ENCODE measurements around the gene SH3BP4. TPM values are rescaled to one million over a fixed set of nuclear protein-coding genes. Genes with fewer than 3 reads are reported as not detected.

SH3BP4 gene
- total and polyA plus RNA-seq, 2 donors (not counting 1 experiment from before 2014, with no cell fraction given): 1.00 to 1.3 TPM

- ChIA-PET POLR2A (no interaction called here), CTCF (no interaction called here)
- ATAC-seq (ENCODE audit: low read depth): no peak
- Histone ChIP-seq H3K27ac (ENCODE audit: low read length in 2 of 2) (no peak overlapping the region), H3K36me3 (replicated peaks in 1 of 2; ENCODE audit: control extremely low read depth in 1 of 2, control insufficient read depth in 1 of 2, extremely low read depth in 1 of 2, insufficient read depth in 2 of 2, low read length in 1 of 2) (no peaks in the 10 kb centered on the region), H3K4me1 (ENCODE audit: control insufficient read depth in 2 of 2, insufficient read depth in 2 of 2, low read length in 2 of 2) (no peaks in the 10 kb centered on the region), H3K79me2 (ENCODE audit: control insufficient read depth, insufficient read depth, low read length) (no peaks in the 10 kb centered on the region), H2AFZ (ENCODE audit: insufficient read depth, low read depth, low read length, poor library complexity, severe bottlenecking) (no peak overlapping the region), H3K4me2 (replicated peaks; ENCODE audit: low read depth, low read length, poor library complexity, severe bottlenecking) (no peak overlapping the region), H3K9me3 (ENCODE audit: control extremely low read depth in 1 of 3, control insufficient read depth in 2 of 3, insufficient read depth in 1 of 3, low read length in 2 of 3) (no peaks in the 10 kb centered on the region), H4K20me1 (ENCODE audit: control insufficient read depth, insufficient read depth, low read length, poor library complexity, severe bottlenecking) (no peaks in the 10 kb centered on the region), H3K9ac (ENCODE audit: low read length) (no peak overlapping the region), H3K27me3 (replicated peaks in 1 of 4; ENCODE audit: control extremely low read depth in 1 of 4, control insufficient read depth in 3 of 4, insufficient read depth in 4 of 4, low read length in 3 of 4) (no peaks in the 10 kb centered on the region), H3K4me3 (ENCODE audit: control extremely low read depth in 1 of 5, extremely low read depth in 1 of 5, insufficient read depth in 1 of 5, low read depth in 2 of 5, low read length in 4 of 5) (no peak overlapping the region)
- 94% methylated on average over 12 of the region's 16 CpGs for WGBS (ENCODE audit: insufficient coverage)
- intact Hi-C loops (cut with micrococcal nuclease): no loop called here
- Mint-ChIP-seq H3K27me3 (peaks cover 8% of the 10 kb centered on the region), H3K27ac (no peak overlapping the region), H3K4me1 (no peaks in the 10 kb centered on the region), H3K9me3 (ENCODE audit: insufficient read depth) (no peaks in the 10 kb centered on the region), H3K4me3 (no peak overlapping the region)
- no peak for DNase-seq
- TF ChIP-seq CTCF (IDR thresholded peaks at IDR 0.05) (no peak), EZH2 (IDR thresholded peaks at IDR 0.05; ENCODE audit: borderline replicate concordance, insufficient read depth, low read depth, low read length, poor library complexity, severe bottlenecking) (no peak)
Observed at GRCh38 chr2:235031686-235032373, 80.0 kb downstream of the SH3BP4 start.

GRCh38 chr2:235032466-235032865 lies 80.6 kb downstream of the SH3BP4 start:
- POLR2A ChIA-PET: no interaction called here
- H3K4me1 ChIP-seq (ENCODE audit: control insufficient read depth in 2 of 2, insufficient read depth in 2 of 2, low read length in 2 of 2): no peaks in the 10 kb centered on the region
- no peak overlapping the region for H3K4me2 ChIP-seq (replicated peaks; ENCODE audit: low read depth, low read length, poor library complexity, severe bottlenecking)
- H3K36me3 ChIP-seq (replicated peaks in 1 of 2; ENCODE audit: control extremely low read depth in 1 of 2, control insufficient read depth in 1 of 2, extremely low read depth in 1 of 2, insufficient read depth in 2 of 2, low read length in 1 of 2): no peaks in the 10 kb centered on the region
- H3K27ac ChIP-seq (ENCODE audit: low read length in 2 of 2): no peak overlapping the region
- DNase-seq (no peak), ATAC-seq (ENCODE audit: low read depth) (no peak)
- 96% methylated on average over 13 of the region's 16 CpGs for WGBS (ENCODE audit: insufficient coverage)
- no peak overlapping the region for H3K4me3 Mint-ChIP-seq
- peaks cover 6% of the 10 kb centered on the region for H3K27me3 Mint-ChIP-seq
- no peaks in the 10 kb centered on the region for H4K20me1 ChIP-seq (ENCODE audit: control insufficient read depth, insufficient read depth, low read length, poor library complexity, severe bottlenecking)
- no peak overlapping the region for H3K27ac Mint-ChIP-seq
- no peak overlapping the region for H3K4me3 ChIP-seq (ENCODE audit: control extremely low read depth in 1 of 5, extremely low read depth in 1 of 5, insufficient read depth in 1 of 5, low read depth in 2 of 5, low read length in 4 of 5)
- H3K9ac ChIP-seq (ENCODE audit: low read length): no peak overlapping the region
- CTCF ChIA-PET: no interaction called here
- H3K4me1 Mint-ChIP-seq: no peaks in the 10 kb centered on the region
- intact Hi-C loops (cut with micrococcal nuclease): no loop called here
- no peaks in the 10 kb centered on the region for H3K27me3 ChIP-seq (replicated peaks in 1 of 4; ENCODE audit: control extremely low read depth in 1 of 4, control insufficient read depth in 3 of 4, insufficient read depth in 4 of 4, low read length in 3 of 4)
- no peak overlapping the region for H2AFZ ChIP-seq (ENCODE audit: insufficient read depth, low read depth, low read length, poor library complexity, severe bottlenecking)
- H3K9me3 Mint-ChIP-seq (ENCODE audit: insufficient read depth): no peaks in the 10 kb centered on the region
- TF ChIP-seq EZH2 (IDR thresholded peaks at IDR 0.05; ENCODE audit: borderline replicate concordance, insufficient read depth, low read depth, low read length, poor library complexity, severe bottlenecking): no peak
- TF ChIP-seq CTCF (IDR thresholded peaks at IDR 0.05): no peak
- H3K79me2 ChIP-seq (ENCODE audit: control insufficient read depth, insufficient read depth, low read length): no peaks in the 10 kb centered on the region
- H3K9me3 ChIP-seq (ENCODE audit: control extremely low read depth in 1 of 3, control insufficient read depth in 2 of 3, insufficient read depth in 1 of 3, low read length in 2 of 3): no peaks in the 10 kb centered on the region
